Measurements from ENCODE around the gene PTPRN2.

GRCh38 chr7:158193446-158193845 lies 394.2 kb downstream of the PTPRN2 start:
- TF ChIP-seq CTCF (IDR thresholded peaks at IDR 0.05) = no peak
- no peak for TF ChIP-seq POLR2AphosphoS5 (IDR thresholded peaks at IDR 0.05; ENCODE audit: low read depth, low read length)
- no peak for TF ChIP-seq SIN3A (IDR thresholded peaks at IDR 0.05; ENCODE audit: borderline replicate concordance, insufficient read depth, low read depth, low read length)
